Naive thymus-derived CD8-positive, alpha-beta T cell (primary cell): ENCODE results near the gene KRT35. TPM values are rescaled to one million over a fixed set of nuclear protein-coding genes. Genes with fewer than 3 reads are reported as not detected.

Experiments used
- ATAC-seq, 2 donors: fragments of 150-1000 bp; cut with Tn5 transposase in 1 of 2; sonication (Bioruptor Pico), chemical (Tn5 transposase) in 1 of 2; 1 replicate in 1 of 2; 2 replicates in 1 of 2; pipeline ENCODE4 v1.10.0; 2021; ENCODE audit warnings: mild to moderate bottlenecking in 2 of 2, moderate library complexity in 2 of 2
- POLR2A ChIA-PET: fragments of 350-600 bp; sonication (Branson Sonifier 250); formaldehyde crosslinking; loops from one replicate; lab custom pipeline; 2021; ENCODE audit warnings: antibody characterized with exemption; lab: Charles Lee
- DNase-seq, 10 donors: peaks; one replicate each; pipeline versions ENCODE4 v3.0.0 to v3.0.0-alpha.2; 2020 to 2022
- H3K27ac Mint-ChIP-seq, 10 donors: one replicate each; pipeline ENCODE4 v1.8.0; 2020 to 2022; ENCODE audit warnings: mild to moderate bottlenecking in 10 of 10, mixed read lengths in 10 of 10, moderate library complexity in 4 of 10, inconsistent platforms in 1 of 10
- H3K27me3 Mint-ChIP-seq, 5 donors: one replicate each; pipeline ENCODE4 v1.8.0; 2021 to 2022; ENCODE audit warnings: mixed read lengths in 5 of 5
- H3K36me3 Mint-ChIP-seq, 3 donors: one replicate each; pipeline ENCODE4 v1.8.0; 2020 to 2022; ENCODE audit warnings: mixed read lengths in 3 of 3, mild to moderate bottlenecking in 2 of 3, inconsistent platforms in 1 of 3
- H3K4me1 Mint-ChIP-seq, 4 donors: one replicate each; pipeline ENCODE4 v1.8.0; 2021 to 2022; ENCODE audit warnings: mixed read lengths in 4 of 4
- H3K4me3 Mint-ChIP-seq, 10 donors: one replicate each; pipeline ENCODE4 v1.8.0; 2020 to 2022; ENCODE audit warnings: mild to moderate bottlenecking in 10 of 10, mixed read lengths in 10 of 10, moderate library complexity in 6 of 10, inconsistent platforms in 1 of 10
- H3K9me3 Mint-ChIP-seq, 9 donors: one replicate each; pipeline ENCODE4 v1.8.0; 2020 to 2022; ENCODE audit warnings: mixed read lengths in 9 of 9, mild to moderate bottlenecking in 3 of 9, inconsistent platforms in 1 of 9, moderate library complexity in 1 of 9
- polyA plus RNA-seq, 3 donors: library from polyadenylated mRNA; unstranded; fragments of 300-500 nt; fragmentation: Illumina TruSeq; gene quantifications; one replicate each; pipeline ENCODE4 v1.2.3, GENCODE V29; 2021
- total RNA-seq, 8 experiments: library from RNA in 2 of 8; stranded (reverse) in 2 of 8; gene quantifications; one replicate each; pipeline ENCODE4 v1.2.3 and lab custom pipeline; 2021 to 2026

KRT35 gene
- total and polyA plus RNA-seq, 5 experiments from 2014 or later, result not detected

- Mint-ChIP-seq H3K27ac (no peak overlapping the region), H3K9me3 (no peaks in the 10 kb centered on the region), H3K4me1 (peaks cover 0 to 2% (median 0%) of the 10 kb centered on the region in 4 donors), H3K36me3 (no peaks in the 10 kb centered on the region), H3K27me3 (peaks cover 0 to 3% (median 0%) of the 10 kb centered on the region in 5 donors), H3K4me3 (no peak overlapping the region)
- DNase-seq, result no peak
- POLR2A ChIA-PET, result no interaction called here
- ATAC-seq, result no peak
Measured at GRCh38 chr17:41480136-41480535, 815 bp downstream of the KRT35 start.

- POLR2A ChIA-PET, result no interaction called here
- no peak overlapping the region for H3K4me3 Mint-ChIP-seq
- peak overlapping the region in 1 of 10 donors; percentile 62 for H3K27ac Mint-ChIP-seq
- peaks cover 0 to 2% (median 0%) of the 10 kb centered on the region in 9 donors for H3K9me3 Mint-ChIP-seq
- no peaks in the 10 kb centered on the region for H3K36me3 Mint-ChIP-seq
- DNase-seq, result no peak
- peaks cover 0 to 3% (median 0%) of the 10 kb centered on the region in 5 donors for H3K27me3 Mint-ChIP-seq
- H3K4me1 Mint-ChIP-seq, result no peaks in the 10 kb centered on the region
- ATAC-seq, result no peak
Measured at GRCh38 chr17:41478237-41478636, 2.7 kb downstream of the KRT35 start.

- H3K27ac Mint-ChIP-seq, result peak overlapping the region in 1 of 10 donors; percentile 17
Measured at GRCh38 chr17:41476866-41477815, 3.8 kb downstream of the KRT35 start.

GRCh38 chr17:41475421-41475820 lies 5.5 kb downstream of the KRT35 start:
- Mint-ChIP-seq H3K27me3 (peaks cover 0 to 4% (median 0%) of the 10 kb centered on the region in 5 donors), H3K4me1 (no peaks in the 10 kb centered on the region), H3K9me3 (peaks cover 0 to 10% (median 0%) of the 10 kb centered on the region in 9 donors), H3K36me3 (peaks cover 0 to 7% (median 0%) of the 10 kb centered on the region in 3 donors), H3K27ac (no peak overlapping the region), H3K4me3 (no peak overlapping the region)
- DNase-seq, result no peak
- ATAC-seq, result no peak
- POLR2A ChIA-PET, result no interaction called here

More at GRCh38 chr17:41476866-41477815, 3.8 kb downstream of the KRT35 start:
- POLR2A ChIA-PET, result no interaction called here
- Mint-ChIP-seq H3K4me1 (no peaks in the 10 kb centered on the region), H3K27me3 (peaks cover 0 to 4% (median 0%) of the 10 kb centered on the region in 5 donors), H3K4me3 (no peak overlapping the region), H3K9me3 (peaks cover 0 to 4% (median 0%) of the 10 kb centered on the region in 9 donors), H3K36me3 (no peaks in the 10 kb centered on the region)
- DNase-seq (no peak), ATAC-seq (no peak)

GRCh38 chr17:41474863-41475262 lies 6.1 kb downstream of the KRT35 start:
- peaks cover 0 to 10% (median 0%) of the 10 kb centered on the region in 9 donors for H3K9me3 Mint-ChIP-seq
- no peak overlapping the region for H3K4me3 Mint-ChIP-seq
- H3K27ac Mint-ChIP-seq, result no peak overlapping the region
- peaks cover 0 to 4% (median 0%) of the 10 kb centered on the region in 5 donors for H3K27me3 Mint-ChIP-seq
- ATAC-seq, result no peak
- no peak for DNase-seq
- H3K36me3 Mint-ChIP-seq, result peaks cover 0 to 7% (median 0%) of the 10 kb centered on the region in 3 donors
- H3K4me1 Mint-ChIP-seq, result no peaks in the 10 kb centered on the region
- POLR2A ChIA-PET, result no interaction called here

GRCh38 chr17:41468346-41468745 lies 12.6 kb downstream of the KRT35 start:
- DNase-seq, result no peak
- H3K9me3 Mint-ChIP-seq, result peaks cover 0 to 22% (median 3%) of the 10 kb centered on the region in 9 donors
- no peak overlapping the region for H3K27ac Mint-ChIP-seq
- POLR2A ChIA-PET, result no interaction called here
- ATAC-seq, result no peak
- peaks cover 0 to 15% (median 0%) of the 10 kb centered on the region in 3 donors for H3K36me3 Mint-ChIP-seq
- H3K27me3 Mint-ChIP-seq, result peaks cover 0 to 6% (median 0%) of the 10 kb centered on the region in 5 donors
- no peaks in the 10 kb centered on the region for H3K4me1 Mint-ChIP-seq
- no peak overlapping the region for H3K4me3 Mint-ChIP-seq

GRCh38 chr17:41467561-41467960 lies 13.4 kb downstream of the KRT35 start:
- H3K27ac Mint-ChIP-seq, result no peak overlapping the region
- peaks cover 0 to 17% (median 3%) of the 10 kb centered on the region in 9 donors for H3K9me3 Mint-ChIP-seq
- no peak overlapping the region for H3K4me3 Mint-ChIP-seq
- no peaks in the 10 kb centered on the region for H3K4me1 Mint-ChIP-seq
- ATAC-seq, result no peak
- POLR2A ChIA-PET, result no interaction called here
- DNase-seq, result no peak
- peaks cover 0 to 15% (median 0%) of the 10 kb centered on the region in 3 donors for H3K36me3 Mint-ChIP-seq
- H3K27me3 Mint-ChIP-seq, result peaks cover 0 to 6% (median 0%) of the 10 kb centered on the region in 5 donors

DNA sequence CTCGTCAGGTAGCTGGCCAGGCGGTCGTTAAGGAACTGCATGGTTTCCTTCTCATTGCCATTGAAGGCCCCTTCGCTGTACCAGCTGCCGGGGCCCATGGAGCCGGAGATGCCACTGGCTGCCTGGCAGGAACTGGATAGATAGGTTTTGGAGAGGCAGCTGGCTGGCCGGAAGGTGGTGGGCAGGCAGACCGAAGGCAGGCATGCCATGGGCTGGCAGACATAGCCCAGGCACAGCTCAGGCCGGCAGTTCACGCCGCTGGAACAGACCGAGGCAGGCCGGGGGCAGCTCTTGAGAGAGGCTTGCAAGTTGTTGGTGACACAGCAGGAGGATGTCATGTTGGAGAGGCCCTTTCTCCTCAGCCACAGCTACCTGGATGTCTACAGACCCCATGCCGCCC lies 14.0 kb downstream of the KRT35 start, which contains the start of gene KRT32:
Gene KRT32 (minus strand): TSS at position 399 of the 400 bp plus-strand sequence. CDS start 61 bp downstream, at position 338.
- DNase-seq (no peak), ATAC-seq (no peak)
- Mint-ChIP-seq H3K4me1 (no peaks in the 10 kb centered on the region), H3K27ac (no peak within 1 kb of the TSS), H3K27me3 (peaks cover 0 to 9% (median 0%) of the 10 kb centered on the region in 5 donors), H3K4me3 (no peak within 1 kb of the TSS), H3K36me3 (peaks cover 0 to 15% (median 0%) of the 10 kb centered on the region in 3 donors), H3K9me3 (peaks cover 0 to 17% (median 3%) of the 10 kb centered on the region in 9 donors)
- POLR2A ChIA-PET, result no interaction called here

GRCh38 chr17:41464682-41465081 lies 16.3 kb downstream of the KRT35 start:
- DNase-seq (no peak), ATAC-seq (no peak)
- Mint-ChIP-seq H3K4me3 (no peak overlapping the region), H3K9me3 (peaks cover 0 to 12% (median 3%) of the 10 kb centered on the region in 9 donors), H3K36me3 (peaks cover 0 to 8% (median 0%) of the 10 kb centered on the region in 3 donors), H3K27ac (peak overlapping the region in 4 of 10 donors; percentile 13 to 89 (median 42)), H3K4me1 (peaks cover 0 to 3% (median 0%) of the 10 kb centered on the region in 4 donors), H3K27me3 (peaks cover 0 to 12% (median 3%) of the 10 kb centered on the region in 5 donors)
- POLR2A ChIA-PET, result no interaction called here

DNA sequence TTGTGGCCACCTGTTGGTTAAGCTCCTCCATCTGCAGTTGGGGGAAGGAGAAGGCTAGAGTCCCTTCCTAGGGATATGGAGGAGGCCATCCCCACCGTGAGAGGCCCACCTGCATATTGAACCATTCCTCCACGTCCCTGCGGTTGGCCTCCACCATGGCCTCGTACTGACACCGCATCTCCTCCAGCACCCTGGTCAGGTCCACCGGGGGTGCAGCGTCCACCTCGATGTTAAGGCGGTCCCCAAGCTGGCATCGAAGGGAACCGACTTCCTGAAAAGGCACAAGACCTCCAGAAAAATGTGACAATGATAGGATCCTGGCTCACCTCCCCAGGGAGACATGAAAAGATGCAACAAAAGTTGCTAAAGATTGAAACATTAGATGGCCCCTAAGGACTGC lies 16.8 kb downstream of the KRT35 start:
- ATAC-seq (no peak), DNase-seq (no peak)
- Mint-ChIP-seq H3K9me3 (peaks cover 0 to 12% (median 3%) of the 10 kb centered on the region in 9 donors), H3K4me3 (no peak overlapping the region), H3K36me3 (peaks cover 0 to 8% (median 0%) of the 10 kb centered on the region in 3 donors), H3K27me3 (peaks cover 0 to 12% (median 3%) of the 10 kb centered on the region in 5 donors), H3K4me1 (peaks cover 0 to 3% (median 0%) of the 10 kb centered on the region in 4 donors), H3K27ac (peak overlapping the region in 1 of 10 donors; percentile 43)
- POLR2A ChIA-PET, result no interaction called here

GRCh38 chr17:41463746-41464145 lies 17.2 kb downstream of the KRT35 start:
- Mint-ChIP-seq H3K4me3 (no peak overlapping the region), H3K4me1 (peaks cover 0 to 3% (median 0%) of the 10 kb centered on the region in 4 donors), H3K36me3 (peaks cover 0 to 8% (median 0%) of the 10 kb centered on the region in 3 donors), H3K27ac (peak overlapping the region in 1 of 10 donors; percentile 44), H3K9me3 (peaks cover 0 to 12% (median 3%) of the 10 kb centered on the region in 9 donors), H3K27me3 (peaks cover 0 to 12% (median 3%) of the 10 kb centered on the region in 5 donors)
- no peak for ATAC-seq
- POLR2A ChIA-PET, result no interaction called here
- no peak for DNase-seq

- H3K4me3 Mint-ChIP-seq, result no peak overlapping the region
- ATAC-seq (no peak), DNase-seq (no peak)
- POLR2A ChIA-PET, result no interaction called here
- H3K27ac Mint-ChIP-seq, result peak overlapping the region in 1 of 10 donors; percentile 23
- H3K4me1 Mint-ChIP-seq, result peaks cover 0 to 3% (median 0%) of the 10 kb centered on the region in 4 donors
- H3K27me3 Mint-ChIP-seq, result peaks cover 0 to 12% (median 3%) of the 10 kb centered on the region in 5 donors
- peaks cover 0 to 1% (median 0%) of the 10 kb centered on the region in 9 donors for H3K9me3 Mint-ChIP-seq
- peaks cover 0 to 2% (median 0%) of the 10 kb centered on the region in 3 donors for H3K36me3 Mint-ChIP-seq
Measured at GRCh38 chr17:41462705-41463104, 18.2 kb downstream of the KRT35 start.
